ENCODE data around the gene C1orf94.

DNA sequence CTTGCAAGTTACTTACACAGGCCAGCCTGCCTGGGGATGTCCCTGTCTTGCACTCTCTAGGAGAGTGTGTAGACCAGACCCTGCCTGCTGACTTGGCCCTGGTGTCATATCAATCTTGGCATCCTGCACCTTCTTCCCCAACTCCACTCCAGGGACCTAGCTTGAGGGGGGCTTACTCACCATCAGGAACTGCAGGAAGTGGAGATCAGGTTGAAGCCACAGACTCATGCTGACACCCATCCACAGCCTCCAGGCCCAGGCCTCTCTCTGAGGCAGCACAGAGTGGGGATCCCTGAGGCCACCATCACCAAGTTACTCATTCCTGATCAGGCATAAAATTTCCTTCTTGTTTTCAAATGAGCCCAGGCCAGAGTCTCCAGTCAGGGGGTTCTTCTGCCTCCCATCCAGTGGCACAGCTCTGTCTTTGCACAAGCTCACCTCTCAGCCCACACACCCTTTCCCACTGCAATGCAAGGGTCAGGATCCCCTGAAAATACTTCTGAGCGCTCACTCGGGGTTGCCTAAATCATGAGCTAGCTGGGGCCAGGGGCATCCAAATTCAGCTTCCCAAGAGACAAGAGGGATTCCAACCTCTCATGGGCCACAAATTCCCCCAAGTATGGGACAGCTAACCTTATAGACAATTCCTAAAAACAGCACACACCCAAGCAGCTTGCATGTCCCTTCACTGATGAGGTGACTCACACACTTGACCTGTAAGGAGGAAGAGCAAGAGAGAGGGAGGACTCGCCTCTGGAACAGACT is 45.1 kb upstream of the C1orf94 start:
- TF ChIP-seq RCOR1 (IDR thresholded peaks at IDR 0.05; ENCODE audit: low read length) (no peak), EP300 (IDR thresholded peaks at IDR 0.05; ENCODE audit: borderline replicate concordance in 1 of 2, low read depth in 1 of 2, low read length in 1 of 2) (no peak), POLR2AphosphoS5 (IDR thresholded peaks at IDR 0.05; ENCODE audit: low read depth, low read length) (no peak), NRF1 (IDR thresholded peaks at IDR 0.05; ENCODE audit: low read depth, low read length) (no peak), TAF1 (IDR thresholded peaks at IDR 0.05; ENCODE audit: borderline replicate concordance, low read depth, low read length) (no peak), YY1 (IDR thresholded peaks at IDR 0.05; ENCODE audit: low read depth) (no peak), NFIC (IDR thresholded peaks at IDR 0.05; ENCODE audit: borderline replicate concordance) (no peak)
- TF ChIP-seq, protein P1, sequence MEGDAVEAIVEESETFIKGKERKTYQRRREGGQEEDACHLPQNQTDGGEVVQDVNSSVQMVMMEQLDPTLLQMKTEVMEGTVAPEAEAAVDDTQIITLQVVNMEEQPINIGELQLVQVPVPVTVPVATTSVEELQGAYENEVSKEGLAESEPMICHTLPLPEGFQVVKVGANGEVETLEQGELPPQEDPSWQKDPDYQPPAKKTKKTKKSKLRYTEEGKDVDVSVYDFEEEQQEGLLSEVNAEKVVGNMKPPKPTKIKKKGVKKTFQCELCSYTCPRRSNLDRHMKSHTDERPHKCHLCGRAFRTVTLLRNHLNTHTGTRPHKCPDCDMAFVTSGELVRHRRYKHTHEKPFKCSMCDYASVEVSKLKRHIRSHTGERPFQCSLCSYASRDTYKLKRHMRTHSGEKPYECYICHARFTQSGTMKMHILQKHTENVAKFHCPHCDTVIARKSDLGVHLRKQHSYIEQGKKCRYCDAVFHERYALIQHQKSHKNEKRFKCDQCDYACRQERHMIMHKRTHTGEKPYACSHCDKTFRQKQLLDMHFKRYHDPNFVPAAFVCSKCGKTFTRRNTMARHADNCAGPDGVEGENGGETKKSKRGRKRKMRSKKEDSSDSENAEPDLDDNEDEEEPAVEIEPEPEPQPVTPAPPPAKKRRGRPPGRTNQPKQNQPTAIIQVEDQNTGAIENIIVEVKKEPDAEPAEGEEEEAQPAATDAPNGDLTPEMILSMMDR (IDR thresholded peaks at IDR 0.05), result no peak
- TF ChIP-seq, protein P2, sequence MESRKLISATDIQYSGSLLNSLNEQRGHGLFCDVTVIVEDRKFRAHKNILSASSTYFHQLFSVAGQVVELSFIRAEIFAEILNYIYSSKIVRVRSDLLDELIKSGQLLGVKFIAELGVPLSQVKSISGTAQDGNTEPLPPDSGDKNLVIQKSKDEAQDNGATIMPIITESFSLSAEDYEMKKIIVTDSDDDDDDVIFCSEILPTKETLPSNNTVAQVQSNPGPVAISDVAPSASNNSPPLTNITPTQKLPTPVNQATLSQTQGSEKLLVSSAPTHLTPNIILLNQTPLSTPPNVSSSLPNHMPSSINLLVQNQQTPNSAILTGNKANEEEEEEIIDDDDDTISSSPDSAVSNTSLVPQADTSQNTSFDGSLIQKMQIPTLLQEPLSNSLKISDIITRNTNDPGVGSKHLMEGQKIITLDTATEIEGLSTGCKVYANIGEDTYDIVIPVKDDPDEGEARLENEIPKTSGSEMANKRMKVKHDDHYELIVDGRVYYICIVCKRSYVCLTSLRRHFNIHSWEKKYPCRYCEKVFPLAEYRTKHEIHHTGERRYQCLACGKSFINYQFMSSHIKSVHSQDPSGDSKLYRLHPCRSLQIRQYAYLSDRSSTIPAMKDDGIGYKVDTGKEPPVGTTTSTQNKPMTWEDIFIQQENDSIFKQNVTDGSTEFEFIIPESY (IDR thresholded peaks at IDR 0.05; ENCODE audit: borderline replicate concordance, low read depth), result no peak
- TF ChIP-seq, protein P3, sequence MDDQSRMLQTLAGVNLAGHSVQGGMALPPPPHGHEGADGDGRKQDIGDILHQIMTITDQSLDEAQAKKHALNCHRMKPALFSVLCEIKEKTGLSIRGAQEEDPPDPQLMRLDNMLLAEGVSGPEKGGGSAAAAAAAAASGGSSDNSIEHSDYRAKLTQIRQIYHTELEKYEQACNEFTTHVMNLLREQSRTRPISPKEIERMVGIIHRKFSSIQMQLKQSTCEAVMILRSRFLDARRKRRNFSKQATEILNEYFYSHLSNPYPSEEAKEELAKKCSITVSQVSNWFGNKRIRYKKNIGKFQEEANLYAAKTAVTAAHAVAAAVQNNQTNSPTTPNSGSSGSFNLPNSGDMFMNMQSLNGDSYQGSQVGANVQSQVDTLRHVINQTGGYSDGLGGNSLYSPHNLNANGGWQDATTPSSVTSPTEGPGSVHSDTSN (IDR thresholded peaks at IDR 0.05), result no peak
- TF ChIP-seq, protein P4, sequence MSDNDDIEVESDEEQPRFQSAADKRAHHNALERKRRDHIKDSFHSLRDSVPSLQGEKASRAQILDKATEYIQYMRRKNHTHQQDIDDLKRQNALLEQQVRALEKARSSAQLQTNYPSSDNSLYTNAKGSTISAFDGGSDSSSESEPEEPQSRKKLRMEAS (IDR thresholded peaks at IDR 0.05; ENCODE audit: low read depth), result no peak
- TF ChIP-seq, protein P5, sequence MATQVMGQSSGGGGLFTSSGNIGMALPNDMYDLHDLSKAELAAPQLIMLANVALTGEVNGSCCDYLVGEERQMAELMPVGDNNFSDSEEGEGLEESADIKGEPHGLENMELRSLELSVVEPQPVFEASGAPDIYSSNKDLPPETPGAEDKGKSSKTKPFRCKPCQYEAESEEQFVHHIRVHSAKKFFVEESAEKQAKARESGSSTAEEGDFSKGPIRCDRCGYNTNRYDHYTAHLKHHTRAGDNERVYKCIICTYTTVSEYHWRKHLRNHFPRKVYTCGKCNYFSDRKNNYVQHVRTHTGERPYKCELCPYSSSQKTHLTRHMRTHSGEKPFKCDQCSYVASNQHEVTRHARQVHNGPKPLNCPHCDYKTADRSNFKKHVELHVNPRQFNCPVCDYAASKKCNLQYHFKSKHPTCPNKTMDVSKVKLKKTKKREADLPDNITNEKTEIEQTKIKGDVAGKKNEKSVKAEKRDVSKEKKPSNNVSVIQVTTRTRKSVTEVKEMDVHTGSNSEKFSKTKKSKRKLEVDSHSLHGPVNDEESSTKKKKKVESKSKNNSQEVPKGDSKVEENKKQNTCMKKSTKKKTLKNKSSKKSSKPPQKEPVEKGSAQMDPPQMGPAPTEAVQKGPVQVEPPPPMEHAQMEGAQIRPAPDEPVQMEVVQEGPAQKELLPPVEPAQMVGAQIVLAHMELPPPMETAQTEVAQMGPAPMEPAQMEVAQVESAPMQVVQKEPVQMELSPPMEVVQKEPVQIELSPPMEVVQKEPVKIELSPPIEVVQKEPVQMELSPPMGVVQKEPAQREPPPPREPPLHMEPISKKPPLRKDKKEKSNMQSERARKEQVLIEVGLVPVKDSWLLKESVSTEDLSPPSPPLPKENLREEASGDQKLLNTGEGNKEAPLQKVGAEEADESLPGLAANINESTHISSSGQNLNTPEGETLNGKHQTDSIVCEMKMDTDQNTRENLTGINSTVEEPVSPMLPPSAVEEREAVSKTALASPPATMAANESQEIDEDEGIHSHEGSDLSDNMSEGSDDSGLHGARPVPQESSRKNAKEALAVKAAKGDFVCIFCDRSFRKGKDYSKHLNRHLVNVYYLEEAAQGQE (IDR thresholded peaks at IDR 0.05; ENCODE audit: low read depth, low read length), result no peak
